Common myeloid progenitor, CD34-positive (primary cell): ENCODE measurements around the gene ZNF438.

Experiments used
- CTCF ChIA-PET: fragments of 350-600 bp; sonication (Branson Sonifier 250); formaldehyde crosslinking; loops from one replicate; lab custom pipeline; 2021; ENCODE audit warnings: antibody characterized with exemption; lab: Charles Lee
- POLR2A ChIA-PET: fragments of 350-600 bp; sonication (Branson Sonifier 250); formaldehyde crosslinking; loops from one replicate; lab custom pipeline; 2021; ENCODE audit warnings: antibody characterized with exemption; lab: Charles Lee
- DNase-seq, 3 donors: peaks; one replicate each; pipeline versions ENCODE4 v3.0.0 to v3.0.0-alpha.2; 2013
- H3K27ac ChIP-seq, 2 experiments: 1 replicate in 1 of 2; 2 replicates in 1 of 2; pipeline ENCODE4 v1.7.0; 2013; ENCODE audit warnings: inconsistent platforms in 2 of 2, low read length in 2 of 2, mild to moderate bottlenecking in 2 of 2, low read depth in 1 of 2, moderate library complexity in 1 of 2; ENCODE audit not compliant: severe bottlenecking in 2 of 2, insufficient read depth in 1 of 2, poor library complexity in 1 of 2
- H3K27me3 ChIP-seq, 5 experiments: replicated peaks in 2 of 5; 1 replicate in 3 of 5; 2 replicates in 2 of 5; pipeline versions ENCODE4 v1.6.1 to v1.7.0; 2013; ENCODE audit warnings: low read length in 4 of 5, mild to moderate bottlenecking in 2 of 5, moderate library complexity in 2 of 5, inconsistent platforms in 1 of 5; ENCODE audit not compliant: insufficient read depth in 5 of 5, control insufficient read depth in 4 of 5
- H3K36me3 ChIP-seq, 4 experiments: 1 replicate in 2 of 4; 2 replicates in 2 of 4; pipeline versions ENCODE4 v1.6.1 to v1.7.0; 2013; ENCODE audit warnings: low read length in 3 of 4, control low read depth in 1 of 4, mild to moderate bottlenecking in 1 of 4; ENCODE audit not compliant: control insufficient read depth in 4 of 4, insufficient read depth in 4 of 4
- H3K4me1 ChIP-seq, 4 experiments: 1 replicate in 3 of 4; 2 replicates in 1 of 4; pipeline versions ENCODE4 v1.6.1 to v1.7.1; 2013; ENCODE audit warnings: low read length in 3 of 4, mild to moderate bottlenecking in 3 of 4, control low read depth in 1 of 4, inconsistent platforms in 1 of 4, moderate library complexity in 1 of 4; ENCODE audit not compliant: control insufficient read depth in 4 of 4, insufficient read depth in 4 of 4; ENCODE audit errors: control extremely low read depth in 1 of 4
- H3K4me3 ChIP-seq, 7 experiments: 1 replicate in 4 of 7; 2 replicates in 3 of 7; pipeline versions ENCODE4 v1.5.1 to v1.7.0; 2013; ENCODE audit warnings: mild to moderate bottlenecking in 7 of 7, low read length in 6 of 7, moderate library complexity in 6 of 7, inconsistent platforms in 2 of 7, low read depth in 2 of 7, control low read depth in 1 of 7; ENCODE audit not compliant: insufficient read depth in 4 of 7, control insufficient read depth in 1 of 7; ENCODE audit errors: extremely low read depth in 1 of 7
- H3K9me3 ChIP-seq, 5 experiments: 1 replicate in 4 of 5; 2 replicates in 1 of 5; pipeline versions ENCODE4 v1.6.1 to v1.7.1; 2013; ENCODE audit warnings: low read length in 4 of 5, mild to moderate bottlenecking in 2 of 5, inconsistent platforms in 1 of 5, low read depth in 1 of 5, moderate library complexity in 1 of 5; ENCODE audit not compliant: control insufficient read depth in 4 of 5, insufficient read depth in 2 of 5; ENCODE audit errors: control extremely low read depth in 1 of 5
- WGBS: methylation state at CpG from one replicate; pipeline ENCODE4 v1.1.5; 2013; ENCODE audit not compliant: insufficient coverage; 5-methylcytosine and 5-hydroxymethylcytosine counted together

ZNF438 gene

GRCh38 chr10:30970760-30971460 lies 60.8 kb downstream of the ZNF438 start:
- Histone ChIP-seq H3K4me3 (no peak overlapping the region), H3K9me3 (no peaks in the 10 kb centered on the region), H3K4me1 (peaks cover 0 to 14% (median 6%) of the 10 kb centered on the region in 4 experiments), H3K36me3 (no peaks in the 10 kb centered on the region), H3K27me3 (no peaks in the 10 kb centered on the region), H3K27ac (no peak overlapping the region)
- no CpG with 5 or more reads among the region's 4 CpGs for WGBS
- ChIA-PET CTCF (no interaction called here), POLR2A (no interaction called here)
- no peak for DNase-seq

- peaks cover 7 to 21% (median 12%) of the 10 kb centered on the region in 4 experiments for H3K4me1 ChIP-seq
- ChIA-PET POLR2A (no interaction called here), CTCF (no interaction called here)
- 83% methylated on average over 2 of the region's 3 CpGs for WGBS
- no peaks in the 10 kb centered on the region for H3K9me3 ChIP-seq
- no peak overlapping the region for H3K27ac ChIP-seq
- peak in 2 of 3 donors; percentile 30 to 48 for DNase-seq
- no peaks in the 10 kb centered on the region for H3K36me3 ChIP-seq
- H3K4me3 ChIP-seq: no peak overlapping the region
- no peaks in the 10 kb centered on the region for H3K27me3 ChIP-seq
Measured at GRCh38 chr10:30968711-30969110, 63.0 kb downstream of the ZNF438 start.

GRCh38 chr10:30967650-30968410 lies 63.8 kb downstream of the ZNF438 start:
- H3K27me3 ChIP-seq: no peaks in the 10 kb centered on the region
- WGBS: 94% methylated on average over 3 of the region's 6 CpGs
- no peaks in the 10 kb centered on the region for H3K36me3 ChIP-seq
- peaks cover 11 to 23% (median 14%) of the 10 kb centered on the region in 4 experiments for H3K4me1 ChIP-seq
- H3K4me3 ChIP-seq: no peak overlapping the region
- ChIA-PET POLR2A (no interaction called here), CTCF (no interaction called here)
- no peaks in the 10 kb centered on the region for H3K9me3 ChIP-seq
- no peak for DNase-seq
- no peak overlapping the region for H3K27ac ChIP-seq

GRCh38 chr10:30963992-30964930 lies 67.4 kb downstream of the ZNF438 start:
- Histone ChIP-seq H3K4me1 (peaks cover 11 to 23% (median 14%) of the 10 kb centered on the region in 4 experiments), H3K27ac (peak overlapping the region in 1 of 2 experiments; percentile 49), H3K36me3 (no peaks in the 10 kb centered on the region), H3K27me3 (no peaks in the 10 kb centered on the region), H3K4me3 (peak overlapping the region in 1 of 7 experiments; percentile 3), H3K9me3 (no peaks in the 10 kb centered on the region)
- CTCF ChIA-PET: no interaction called here
- peak in 2 of 3 donors; percentile 24 to 37 for DNase-seq
- WGBS: 56% methylated on average over 3 of the region's 6 CpGs
- POLR2A ChIA-PET: interaction anchor here (0.6 kb wide), 1 partner anchor 18 kb away, joined by 9 read pairs; no protein-coding TSS in a partner anchor

- H3K27me3 ChIP-seq: no peaks in the 10 kb centered on the region
- DNase-seq: no peak
- no CpG with 5 or more reads among the region's 4 CpGs for WGBS
- H3K4me3 ChIP-seq: no peak overlapping the region
- ChIA-PET POLR2A (no interaction called here), CTCF (no interaction called here)
- H3K4me1 ChIP-seq: peaks cover 8 to 15% (median 13%) of the 10 kb centered on the region in 4 experiments
- H3K36me3 ChIP-seq: no peaks in the 10 kb centered on the region
- peaks cover 0 to 5% (median 0%) of the 10 kb centered on the region in 5 experiments for H3K9me3 ChIP-seq
- H3K27ac ChIP-seq: no peak overlapping the region
Measured at GRCh38 chr10:30962522-30962921, 69.1 kb downstream of the ZNF438 start.

- Histone ChIP-seq H3K9me3 (peaks cover 0 to 9% (median 0%) of the 10 kb centered on the region in 5 experiments), H3K4me3 (no peak overlapping the region), H3K27ac (no peak overlapping the region), H3K36me3 (no peaks in the 10 kb centered on the region), H3K4me1 (peaks cover 8 to 13% (median 10%) of the 10 kb centered on the region in 4 experiments), H3K27me3 (no peaks in the 10 kb centered on the region)
- CTCF ChIA-PET: no interaction called here
- POLR2A ChIA-PET: no interaction called here
- DNase-seq: no peak
Measured at GRCh38 chr10:30959836-30960210, 71.8 kb downstream of the ZNF438 start.
